ENCODE results near the gene CHST15. TPM values are rescaled to one million over a fixed set of nuclear protein-coding genes. Genes with fewer than 3 reads are reported as not detected.

The CHST15 gene
- total and polyA plus RNA-seq, 2 of the 8 experiments (the other 6 are each of a cell fraction or from before 2014, with no cell fraction given) = 8.8 to 9.1 TPM

DNA sequence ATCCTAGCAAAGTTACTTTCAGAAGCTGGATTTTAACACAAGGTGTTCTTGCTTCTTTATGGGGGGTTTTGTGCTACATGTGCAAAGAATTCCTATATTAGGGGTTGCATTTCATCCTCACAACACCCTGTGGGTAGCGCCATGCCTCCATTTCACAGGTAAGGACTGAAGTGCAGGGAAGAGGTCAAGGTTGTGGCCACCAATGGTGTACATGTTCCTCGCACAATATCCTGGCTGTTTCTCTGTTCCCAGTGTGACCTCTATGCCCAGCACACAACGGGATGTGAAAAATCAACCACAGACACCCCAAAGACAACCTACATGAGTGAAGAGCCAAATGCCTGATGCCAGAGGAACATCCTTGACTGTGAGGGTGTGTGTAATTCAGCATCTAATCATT is 80.8 kb downstream of the CHST15 start:
- FAIRE-seq = no peak
- Histone ChIP-seq H2BK5ac (ENCODE audit: low read depth, low read length) (no peak overlapping the region), H3K4me1 (replicated peaks in 1 of 4; ENCODE audit: control insufficient read depth in 3 of 4, insufficient read depth in 4 of 4, low read length in 3 of 4) (peaks cover 0 to 30% (median 9%) of the 10 kb centered on the region in 4 experiments; a peak in 6 of 7 replicates), H3K9ac (replicated peaks in 1 of 4; ENCODE audit: extremely low read depth in 1 of 4, low read depth in 3 of 4, low read length in 3 of 4) (no peak overlapping the region), H3K9me3 (ENCODE audit: insufficient read depth in 2 of 2, low read depth in 1 of 2, low read length in 1 of 2) (0 out of 4 replicates have a peak, but pooled peaks cover 0 to 2% of the 10 kb centered on the region in 2 experiments), H2BK120ac (replicated peaks; ENCODE audit: low read depth, low read length) (no peak overlapping the region), H3K23me2 (ENCODE audit: low read depth, low read length) (no peaks in the 10 kb centered on the region), H3K23ac (ENCODE audit: insufficient read length) (no peak overlapping the region), H2BK12ac (ENCODE audit: low read depth, low read length) (no peak overlapping the region), H4K20me1 (replicated peaks in 1 of 2; ENCODE audit: control insufficient read depth in 1 of 2, insufficient read depth in 2 of 2, low read length in 2 of 2) (no peaks in the 10 kb centered on the region), H3K4ac (replicated peaks; ENCODE audit: insufficient read length, low read depth, low read length) (no peak overlapping the region), H3K36me3 (ENCODE audit: control insufficient read depth in 2 of 4, insufficient read depth in 4 of 4, low read length in 3 of 4) (peaks cover 0 to 4% (median 1%) of the 10 kb centered on the region in 4 experiments; a peak in 2 of 8 replicates), H3K18ac (ENCODE audit: extremely low read depth, low read length) (no peak overlapping the region), H3K27ac (ENCODE audit: low read depth, low read length) (no peak overlapping the region), H4K91ac (replicated peaks; ENCODE audit: insufficient read length, low read length) (no peak overlapping the region), H2BK20ac (ENCODE audit: low read length) (no peak overlapping the region), H3K79me2 (ENCODE audit: control insufficient read depth in 1 of 2, insufficient read depth in 2 of 2, low read length in 2 of 2) (no peaks in the 10 kb centered on the region), H3K27me3 (replicated peaks in 1 of 4; ENCODE audit: control insufficient read depth in 3 of 4, extremely low read depth in 1 of 4, insufficient read depth in 3 of 4, low read length in 3 of 4) (no peaks in the 10 kb centered on the region), H2AK5ac (ENCODE audit: low read depth, low read length) (no peak overlapping the region), H2AFZ (ENCODE audit: low read length) (no peak overlapping the region), H3K56ac (replicated peaks; ENCODE audit: insufficient read length, low read depth, low read length) (no peak overlapping the region), H4K5ac (ENCODE audit: insufficient read length, low read depth, low read length) (no peak overlapping the region), H4K8ac (ENCODE audit: extremely low read depth, insufficient read depth, low read length) (no peak overlapping the region), H3K4me2 (ENCODE audit: insufficient read depth in 1 of 2, low read depth in 2 of 2, low read length in 2 of 2) (no peak overlapping the region), H2BK15ac (ENCODE audit: low read length) (no peak overlapping the region), H3K4me3 (ENCODE audit: extremely low read depth in 1 of 4, insufficient read depth in 2 of 4, low read depth in 3 of 4, low read length in 4 of 4) (no peak overlapping the region), H3K79me1 (ENCODE audit: low read depth, low read length) (no peaks in the 10 kb centered on the region), H3K14ac (ENCODE audit: insufficient read length) (no peak overlapping the region)
- ChIA-PET CTCF (ENCODE audit: partially characterized antibody) (interaction anchor here (1.6 to 2.1 kb wide), 3 partner anchors 15 to 265 kb away, joined by 4 to 5 read pairs (median 4); no protein-coding TSS in a partner anchor), POLR2A (ENCODE audit: partially characterized antibody) (no interaction called here)
- WGBS, 2 experiments (ENCODE audit: extremely low coverage in 1 of 2, insufficient coverage in 1 of 2, insufficient read length in 1 of 2, insufficient replicate concordance in 2 of 2, low coverage in 1 of 2, low lambda C conversion rate in 2 of 2, missing lambda C conversion rate in 1 of 2) = 70% methylated on average over 3 of the region's 3 CpGs; no CpG with 5 or more reads in 1 of the 2 experiments
- TF ChIP-seq CBX5 (IDR thresholded peaks at IDR 0.05; ENCODE audit: low read depth, low read length) (no peak), RNF2 (IDR thresholded peaks at IDR 0.05; ENCODE audit: borderline replicate concordance, low read depth, low read length, missing control alignments, poor library complexity, severe bottlenecking) (no peak), EGR1 (IDR thresholded peaks at IDR 0.05; ENCODE audit: borderline replicate concordance, low read depth, low read length) (no peak), SIN3A (conservative IDR thresholded peaks at IDR 0.05 in 1 of 2, IDR thresholded peaks at IDR 0.05 in 1 of 2; ENCODE audit: low read depth in 1 of 2, low read length in 2 of 2) (no peak), SIRT6 (IDR thresholded peaks at IDR 0.05; ENCODE audit: low read length) (no peak), RFX5 (IDR thresholded peaks at IDR 0.05; ENCODE audit: borderline replicate concordance, low read depth, low read length) (no peak), RXRA (IDR thresholded peaks at IDR 0.05; ENCODE audit: insufficient read depth, low read depth, low read length) (no peak)
- no peak for DNase-seq (ENCODE audit: low read depth in 1 of 2, low spot score in 2 of 2)
